Neural crest cell (in vitro differentiated cells): ENCODE data around the gene SIRT3. TPM values are rescaled to one million over a fixed set of nuclear protein-coding genes. Genes with fewer than 3 reads are reported as not detected.

Experiments
- DNase-seq: peaks from one replicate; pipeline ENCODE4 v3.0.0; 2021; ENCODE audit warnings: low read depth, mixed read lengths, low spot score
- H3K27ac Mint-ChIP-seq: one replicate; pipeline ENCODE4 v1.8.0; 2021; ENCODE audit warnings: mild to moderate bottlenecking, mixed read lengths; ENCODE audit not compliant: unreplicated experiment
- H3K27me3 Mint-ChIP-seq: 2 replicates; pipeline ENCODE4 v1.8.0; 2021; ENCODE audit warnings: low read depth, mild to moderate bottlenecking, mixed read lengths
- H3K36me3 Mint-ChIP-seq: 2 replicates; pipeline ENCODE4 v1.8.0; 2021; ENCODE audit warnings: low read depth, mild to moderate bottlenecking, mixed read lengths
- H3K4me1 Mint-ChIP-seq: 2 replicates; pipeline ENCODE4 v1.8.0; 2021; ENCODE audit warnings: mixed read lengths
- H3K4me3 Mint-ChIP-seq: one replicate; pipeline ENCODE4 v1.8.0; 2021; ENCODE audit warnings: mild to moderate bottlenecking, mixed read lengths
- H3K9me3 Mint-ChIP-seq: 2 replicates; pipeline ENCODE4 v1.8.0; 2021; ENCODE audit warnings: mixed read lengths
- CTCF ChIP-seq: fragments of 200-600 bp; sonication (generic); conservative IDR thresholded peaks from 2 replicates; pipeline ENCODE4 v1.5.0; 2021; ENCODE audit warnings: antibody characterized with exemption, mild to moderate bottlenecking
- total RNA-seq: library from RNA; stranded (reverse); gene quantifications from 2 replicates; pipeline ENCODE4 v1.2.1, GENCODE V29; 2021

SIRT3 gene
- total RNA-seq, 1 donor from 2014 or later, result 24.0 TPM

GRCh38 chr11:235180-235579, 962 bp downstream of the SIRT3 start:
- no peak for TF ChIP-seq CTCF
- Mint-ChIP-seq H3K27me3 (no peaks in the 10 kb centered on the region), H3K27ac (peak overlapping the region; percentile 28)

DNA sequence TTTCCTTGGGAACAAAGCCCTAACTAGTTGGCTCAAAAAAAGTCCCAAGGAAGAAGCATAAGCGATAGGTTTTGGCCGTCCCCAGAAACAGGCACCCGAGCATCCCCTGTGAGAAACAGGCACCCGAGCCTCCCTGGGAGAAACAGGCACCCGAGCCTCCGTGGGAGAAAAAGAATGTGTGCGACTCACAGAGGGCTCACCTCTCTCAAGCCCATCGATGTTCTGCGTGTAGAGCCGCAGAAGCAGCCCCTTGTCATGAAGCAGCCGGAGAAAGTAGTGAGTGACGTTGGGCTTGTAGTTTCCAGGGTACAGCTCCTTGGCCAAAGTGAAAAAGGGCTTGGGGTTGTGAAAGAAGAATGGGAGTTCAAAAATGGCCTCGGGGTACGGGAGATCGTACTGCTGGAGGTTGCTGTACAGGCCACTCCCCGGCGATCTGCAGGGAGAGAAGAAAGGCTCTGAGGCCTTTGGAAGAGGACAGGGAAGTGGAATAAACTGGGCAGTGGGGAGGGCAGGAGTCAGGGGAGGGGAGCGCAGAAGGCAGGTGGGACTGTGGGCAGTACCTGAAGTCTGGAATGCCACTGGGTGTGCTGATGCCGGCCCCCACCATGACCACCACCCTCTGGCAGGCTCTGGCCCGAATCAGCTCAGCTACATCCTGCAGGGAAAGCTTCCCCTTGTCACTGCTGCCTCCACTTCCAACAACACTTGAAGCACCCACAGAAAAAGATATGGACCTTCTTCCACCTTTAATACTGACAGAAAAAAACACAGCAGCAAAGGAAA, 3.2 kb downstream of the SIRT3 start:
- DNase-seq, result no peak
- H3K36me3 Mint-ChIP-seq, result no peaks in the 10 kb centered on the region
- H3K27me3 Mint-ChIP-seq, result no peaks in the 10 kb centered on the region
- TF ChIP-seq CTCF, result no peak
- H3K4me3 Mint-ChIP-seq, result peak overlapping the region; percentile 82
- peaks cover 15% of the 10 kb centered on the region for H3K4me1 Mint-ChIP-seq
- H3K27ac Mint-ChIP-seq, result no peak overlapping the region
- H3K9me3 Mint-ChIP-seq, result no peaks in the 10 kb centered on the region

More at GRCh38 chr11:235180-235579, 962 bp downstream of the SIRT3 start:
- H3K9me3 Mint-ChIP-seq, result no peaks in the 10 kb centered on the region
- peak overlapping the region; percentile 93 for H3K4me3 Mint-ChIP-seq
- DNase-seq, result no peak
- no peaks in the 10 kb centered on the region for H3K36me3 Mint-ChIP-seq
- peaks cover 26% of the 10 kb centered on the region for H3K4me1 Mint-ChIP-seq

GRCh38 chr11:230431-230830, 5.7 kb downstream of the SIRT3 start:
- H3K4me1 Mint-ChIP-seq, result peaks cover 4% of the 10 kb centered on the region
- no peaks in the 10 kb centered on the region for H3K36me3 Mint-ChIP-seq
- H3K4me3 Mint-ChIP-seq, result no peak overlapping the region
- H3K27me3 Mint-ChIP-seq, result no peaks in the 10 kb centered on the region
- TF ChIP-seq CTCF, result no peak
- H3K27ac Mint-ChIP-seq, result peak overlapping the region; percentile 52
- no peak for DNase-seq
- H3K9me3 Mint-ChIP-seq, result no peaks in the 10 kb centered on the region

- Mint-ChIP-seq H3K36me3 (no peaks in the 10 kb centered on the region), H3K9me3 (no peaks in the 10 kb centered on the region), H3K27me3 (no peaks in the 10 kb centered on the region), H3K4me1 (no peaks in the 10 kb centered on the region), H3K4me3 (no peak overlapping the region), H3K27ac (no peak overlapping the region)
- no peak for TF ChIP-seq CTCF
- no peak for DNase-seq
These were observed 8.2 kb downstream of the SIRT3 start for GRCh38 chr11:227824-228379.

GRCh38 chr11:225734-226453, 10.2 kb downstream of the SIRT3 start:
- Mint-ChIP-seq H3K36me3 (no peaks in the 10 kb centered on the region), H3K27ac (no peak overlapping the region), H3K27me3 (no peaks in the 10 kb centered on the region), H3K9me3 (no peaks in the 10 kb centered on the region), H3K4me1 (no peaks in the 10 kb centered on the region), H3K4me3 (no peak overlapping the region)
- no peak for DNase-seq
- TF ChIP-seq CTCF, result no peak
